SKM-1 (cell line): ENCODE measurements around the gene MVB12A.

Experiments used
- DNase-seq: peaks from one replicate; lab custom pipeline; 2025; ENCODE audit not compliant: unreplicated experiment; lab: John Stamatoyannopoulos, UW

The MVB12A gene

DNA sequence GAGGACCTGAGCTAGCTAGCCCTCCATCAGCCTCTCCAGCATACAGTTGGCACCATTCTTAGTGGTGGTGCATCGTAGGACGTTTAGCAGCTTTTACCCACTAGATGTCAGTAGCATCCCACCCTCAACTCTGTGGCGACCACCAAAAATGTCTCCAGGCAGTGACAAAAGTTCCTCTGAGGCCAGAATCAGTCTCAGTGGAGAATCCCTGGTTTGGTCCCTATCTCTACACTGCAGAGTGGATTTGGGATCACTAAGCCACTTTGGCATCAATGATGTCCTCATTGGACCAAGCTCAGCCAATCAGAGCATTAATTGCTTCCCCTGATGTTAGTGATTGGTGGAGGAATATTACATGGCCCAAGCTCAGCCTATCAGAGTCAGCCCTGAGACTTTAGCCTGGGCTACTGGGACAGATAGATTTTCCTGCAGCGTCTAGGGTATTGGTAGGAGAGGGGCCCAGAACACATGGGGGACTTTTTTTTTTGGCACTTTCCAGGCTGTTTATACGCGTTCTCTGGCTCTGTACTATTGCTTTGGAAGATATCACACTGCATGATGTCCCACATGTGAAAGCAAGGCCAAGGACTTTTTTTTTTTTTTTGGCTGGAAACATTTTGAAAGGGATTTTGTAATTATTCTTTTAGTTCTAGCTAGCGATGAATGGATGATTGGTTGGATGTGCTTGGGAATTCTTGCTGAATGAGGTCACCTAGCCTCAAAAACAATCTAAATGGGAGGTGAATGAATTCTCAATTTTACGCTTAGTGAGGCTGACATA is 21.6 kb downstream of the MVB12A start:
- peak; percentile 20 for DNase-seq

DNA sequence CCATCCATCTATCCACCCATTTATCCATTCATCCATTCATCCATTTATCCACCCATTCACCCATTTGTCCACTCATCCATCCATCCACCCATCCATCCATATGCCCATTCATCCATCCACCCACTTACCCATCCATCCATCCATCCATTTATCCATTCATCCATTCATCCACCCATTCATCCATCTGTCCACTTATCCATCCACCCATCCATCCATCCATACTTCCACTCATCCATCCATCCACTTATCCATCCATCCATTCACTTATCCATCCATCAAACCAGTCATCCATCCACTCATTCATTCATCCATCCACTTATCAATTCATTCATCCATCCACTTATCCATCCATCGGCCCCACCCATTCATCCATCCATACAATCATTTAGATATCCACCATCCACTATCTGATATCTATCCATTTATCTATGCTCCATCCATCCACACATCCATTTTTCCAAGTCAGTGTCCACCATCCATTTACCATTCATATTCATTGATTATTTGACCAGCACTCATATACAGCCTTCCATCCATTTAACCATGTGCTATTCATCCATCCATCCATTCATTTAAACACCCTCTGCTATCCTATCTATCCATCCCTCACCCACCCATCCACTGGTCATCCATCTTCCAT is 25.8 kb downstream of the MVB12A start:
- no peak for DNase-seq

DNA sequence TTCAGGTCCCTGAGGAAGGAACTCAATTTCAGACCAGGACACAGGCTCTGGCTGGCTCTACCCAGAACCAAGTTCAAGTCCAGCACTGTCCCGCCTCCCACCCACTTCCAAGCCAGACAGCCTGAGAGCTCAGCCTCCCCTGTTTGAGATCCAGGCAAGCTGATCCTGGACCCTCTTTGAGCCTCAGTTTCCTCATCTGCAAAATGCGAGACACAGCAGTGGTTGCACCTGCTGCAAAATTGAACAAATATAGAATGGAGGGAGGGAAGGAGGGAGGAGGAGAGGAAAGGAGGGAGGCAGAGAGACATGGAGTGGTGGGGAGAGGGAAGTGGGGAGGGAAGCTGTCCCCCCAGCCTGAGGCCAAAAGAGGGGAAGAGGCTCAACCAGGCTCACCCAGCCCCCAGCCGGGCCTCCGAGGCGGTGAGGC is 27.9 kb downstream of the MVB12A start:
- DNase-seq, result no peak

DNA sequence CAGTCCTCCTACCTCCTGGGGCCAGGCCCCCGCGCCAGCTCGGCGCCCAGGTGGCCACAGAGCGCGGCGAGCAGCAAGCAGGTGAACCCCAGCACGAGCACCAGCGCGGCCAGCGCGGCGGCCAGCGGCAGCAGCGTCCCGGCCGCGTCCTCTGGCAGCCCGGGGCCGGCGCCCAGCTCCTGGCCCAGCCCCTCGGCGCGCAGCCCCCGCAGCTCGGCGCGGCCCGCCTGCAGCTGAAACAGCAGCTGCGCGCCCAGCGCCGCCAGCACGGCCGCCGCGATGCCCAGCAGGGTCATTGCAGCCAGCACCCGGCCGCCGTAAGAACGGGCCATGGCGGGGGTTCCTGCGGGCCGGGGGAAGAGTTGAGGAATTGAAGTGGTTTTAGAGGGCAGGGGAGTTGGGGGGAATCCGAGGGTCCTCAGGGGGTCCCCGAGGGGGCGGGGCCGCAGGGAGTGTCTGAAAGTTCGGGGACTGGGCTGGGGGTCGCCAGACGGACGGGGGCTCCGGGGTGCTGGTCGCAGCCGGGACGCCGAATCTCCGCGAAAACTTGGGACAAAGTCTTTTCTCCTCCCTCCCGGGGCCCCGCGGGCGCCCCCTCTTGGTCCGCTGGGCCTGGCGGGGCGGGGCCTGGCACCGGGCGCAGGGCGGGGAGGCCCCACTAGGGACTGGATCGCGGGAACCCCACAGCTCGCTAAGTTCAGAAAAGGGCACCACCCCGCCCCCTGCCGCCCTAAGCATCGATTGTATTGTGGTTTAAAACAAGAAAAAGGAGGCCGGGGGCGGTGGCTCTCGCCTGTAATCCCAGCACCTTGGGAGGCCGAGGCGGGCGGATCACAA is 28.5 kb downstream of the MVB12A start, which contains the start of gene TMEM221:
Gene TMEM221, minus strand, starts transcription at position 538 of the 837 bp plus-strand sequence. Its CDS starts 206 bp downstream, at position 332.
- DNase-seq, result no peak

DNA sequence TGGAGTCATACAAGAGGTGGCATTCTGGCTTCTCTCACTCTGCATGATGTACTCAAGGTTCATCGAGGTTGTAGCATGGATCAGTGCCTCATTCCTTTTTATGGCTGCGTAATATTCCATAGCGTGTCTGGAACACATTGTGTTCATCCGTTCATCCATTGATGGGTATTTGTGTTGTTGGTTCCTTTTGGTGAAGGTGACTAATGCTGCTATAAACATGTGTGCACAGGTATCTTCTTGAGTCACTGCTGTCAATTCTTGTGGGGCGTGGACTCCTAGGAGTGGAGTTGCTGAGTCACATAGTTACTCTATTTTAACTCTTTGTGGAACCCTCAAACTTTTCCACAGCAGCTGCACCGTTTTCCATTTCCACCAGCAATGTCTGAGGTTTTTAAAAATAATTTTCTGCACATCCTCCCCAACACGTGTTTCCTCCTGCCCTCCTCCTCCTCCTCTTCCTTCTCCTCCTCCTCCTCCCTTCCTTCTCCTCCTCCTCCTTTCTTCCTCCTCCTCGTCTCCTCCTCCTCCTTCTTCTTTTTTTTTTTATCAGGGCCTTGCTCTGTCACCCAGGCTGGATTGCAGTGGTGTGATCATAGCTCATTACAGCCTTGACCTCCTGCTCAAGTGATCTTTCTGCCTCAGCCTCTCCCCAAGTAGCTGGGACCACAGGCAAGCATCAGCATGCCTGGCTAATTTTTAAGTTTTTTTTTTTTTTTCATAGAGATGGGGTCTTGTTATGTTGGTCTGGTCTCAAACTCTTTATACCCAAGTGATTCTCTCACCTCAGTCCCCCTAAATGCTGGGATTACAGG is 30.6 kb downstream of the MVB12A start:
- DNase-seq, result no peak

DNA sequence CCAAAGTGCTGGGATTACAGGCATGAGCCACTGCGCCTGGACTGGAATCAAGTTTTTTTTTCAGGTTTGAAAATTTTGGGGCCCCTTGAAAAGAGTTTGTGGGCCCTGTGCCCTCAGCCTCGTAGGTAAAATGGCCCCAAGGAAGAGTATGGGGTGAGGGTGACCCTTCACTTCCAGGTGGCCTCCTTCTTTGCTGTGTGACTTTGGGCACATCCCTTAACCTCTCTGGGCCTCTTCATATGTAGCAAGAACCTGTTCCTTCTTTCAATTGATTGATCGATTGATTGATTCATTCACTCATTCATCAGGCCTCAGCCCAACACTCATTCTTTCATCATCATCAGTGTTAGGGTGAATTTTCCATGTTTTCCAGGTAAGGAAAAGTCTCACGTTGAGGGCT is 32.0 kb downstream of the MVB12A start:
- no peak for DNase-seq

DNA sequence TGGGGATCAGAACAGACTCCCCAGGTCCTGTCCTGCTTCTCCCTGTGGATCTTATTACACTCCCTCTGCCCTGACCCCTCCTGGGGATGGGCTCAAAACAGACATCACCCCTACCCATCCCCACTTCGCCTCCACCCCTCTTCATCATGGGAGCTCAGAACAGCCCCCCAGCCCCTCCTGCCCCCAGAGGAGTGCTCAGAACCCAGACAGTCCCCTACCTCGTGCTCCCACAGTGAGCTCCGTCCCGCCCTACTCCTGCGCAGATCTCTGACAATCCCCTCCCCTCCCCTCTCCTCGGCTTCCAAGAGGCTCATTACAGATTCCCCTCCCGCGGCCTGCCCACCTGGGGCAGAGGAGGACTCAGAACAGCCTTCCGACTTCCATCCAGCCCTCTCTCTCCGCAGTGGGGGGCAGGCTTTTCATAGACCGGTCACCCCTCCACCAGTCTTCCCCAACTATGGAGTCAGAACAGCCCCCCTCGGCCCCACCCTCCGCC is 34.8 kb downstream of the MVB12A start:
- DNase-seq, result no peak

DNA sequence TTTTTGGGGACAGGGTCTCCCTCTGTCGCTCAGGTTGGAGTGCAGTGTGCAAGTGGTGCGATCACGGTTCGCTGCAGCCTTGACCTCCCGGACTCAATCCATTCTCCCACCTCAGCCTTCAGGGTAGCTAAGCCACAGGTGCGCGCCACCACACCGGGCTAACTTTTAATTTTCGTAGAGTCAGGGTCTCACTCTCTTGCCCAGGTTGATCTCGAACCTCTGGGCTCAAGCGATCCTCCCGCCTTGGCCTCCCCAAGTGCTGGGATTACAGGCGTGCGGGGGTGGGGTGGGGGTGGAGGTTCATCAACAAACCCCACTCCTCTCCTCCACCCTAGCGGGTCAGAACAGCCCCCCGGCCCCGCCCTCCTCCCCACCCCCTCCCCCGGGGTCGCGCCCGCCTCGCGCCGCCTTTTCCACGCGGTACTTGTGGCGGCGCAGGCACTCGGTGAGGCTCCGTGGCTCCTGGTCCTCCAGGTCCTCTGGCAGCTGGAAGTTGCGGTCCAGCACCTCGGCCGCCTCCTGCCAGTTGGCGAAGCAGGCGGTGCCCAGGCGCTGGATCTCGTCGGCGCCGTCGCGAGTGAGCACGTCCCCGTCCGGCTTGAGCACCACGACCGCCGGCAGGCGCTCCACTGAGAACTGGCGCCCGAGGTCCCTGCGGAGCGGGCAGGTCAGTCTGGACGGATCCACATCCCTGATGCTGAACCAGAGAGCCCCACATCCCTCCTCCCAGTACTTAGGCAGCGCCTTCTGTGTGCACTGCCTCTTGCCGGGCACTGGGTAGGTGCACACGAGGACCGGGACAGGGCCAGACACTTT is 35.7 kb downstream of the MVB12A start:
- DNase-seq, result no peak

DNA sequence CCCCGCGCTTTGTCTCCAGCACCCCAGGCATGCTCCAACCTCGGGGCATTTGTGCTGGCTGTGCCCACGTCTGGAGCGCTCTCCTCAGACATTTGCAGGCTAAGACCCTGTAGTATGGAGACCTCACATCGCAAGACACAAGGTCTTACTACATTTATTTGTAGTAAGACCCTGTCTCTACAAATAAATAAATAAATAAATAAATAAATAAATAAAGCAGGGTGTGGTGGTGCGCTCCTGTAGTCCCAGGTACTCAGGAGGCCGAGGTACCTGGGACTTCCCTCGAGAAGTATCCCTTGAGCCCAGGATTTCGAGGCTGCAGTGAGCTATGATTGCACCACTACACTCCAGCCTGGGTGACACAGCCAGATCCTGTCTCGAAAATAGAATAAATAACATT is 36.3 kb downstream of the MVB12A start:
- no peak for DNase-seq

DNA sequence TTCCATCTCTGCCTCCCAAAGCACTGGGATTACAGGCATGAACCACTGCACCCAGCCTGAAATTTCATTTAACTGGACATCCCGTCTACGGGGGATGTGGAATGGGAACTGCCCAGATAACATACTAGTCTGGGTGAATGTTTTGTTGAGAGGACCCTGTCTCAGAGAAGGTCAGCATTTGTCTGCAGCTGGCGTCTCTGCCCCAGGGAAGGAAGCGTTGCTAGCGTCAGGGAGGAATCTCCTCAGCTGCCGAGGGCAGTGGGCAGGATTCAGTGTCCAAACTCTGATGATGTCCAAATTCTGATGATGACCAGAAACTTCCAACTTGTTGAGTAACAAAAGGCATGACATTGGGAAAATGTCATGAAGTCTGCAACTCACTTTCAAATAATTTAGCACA is 37.8 kb downstream of the MVB12A start:
- no peak for DNase-seq

DNA sequence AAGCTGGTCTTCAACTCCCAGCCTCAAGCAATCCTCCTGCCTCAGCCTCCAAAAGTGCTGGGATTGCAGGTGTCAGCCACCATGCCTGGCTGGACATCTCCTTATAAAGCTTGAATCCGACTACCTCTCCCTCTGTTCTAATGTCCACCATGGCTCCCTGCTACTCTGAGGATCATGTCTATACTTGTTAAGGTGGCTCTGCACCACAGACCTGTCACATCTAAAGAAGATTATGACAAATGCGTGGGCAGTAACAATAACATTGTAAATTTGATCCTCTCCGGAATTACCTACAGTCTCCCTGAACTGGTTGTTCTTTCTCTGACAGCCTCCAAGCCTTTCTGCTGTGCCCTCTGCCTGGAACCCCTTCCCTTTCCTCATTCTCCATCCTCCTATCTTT is 39.1 kb downstream of the MVB12A start:
- DNase-seq, result no peak

DNA sequence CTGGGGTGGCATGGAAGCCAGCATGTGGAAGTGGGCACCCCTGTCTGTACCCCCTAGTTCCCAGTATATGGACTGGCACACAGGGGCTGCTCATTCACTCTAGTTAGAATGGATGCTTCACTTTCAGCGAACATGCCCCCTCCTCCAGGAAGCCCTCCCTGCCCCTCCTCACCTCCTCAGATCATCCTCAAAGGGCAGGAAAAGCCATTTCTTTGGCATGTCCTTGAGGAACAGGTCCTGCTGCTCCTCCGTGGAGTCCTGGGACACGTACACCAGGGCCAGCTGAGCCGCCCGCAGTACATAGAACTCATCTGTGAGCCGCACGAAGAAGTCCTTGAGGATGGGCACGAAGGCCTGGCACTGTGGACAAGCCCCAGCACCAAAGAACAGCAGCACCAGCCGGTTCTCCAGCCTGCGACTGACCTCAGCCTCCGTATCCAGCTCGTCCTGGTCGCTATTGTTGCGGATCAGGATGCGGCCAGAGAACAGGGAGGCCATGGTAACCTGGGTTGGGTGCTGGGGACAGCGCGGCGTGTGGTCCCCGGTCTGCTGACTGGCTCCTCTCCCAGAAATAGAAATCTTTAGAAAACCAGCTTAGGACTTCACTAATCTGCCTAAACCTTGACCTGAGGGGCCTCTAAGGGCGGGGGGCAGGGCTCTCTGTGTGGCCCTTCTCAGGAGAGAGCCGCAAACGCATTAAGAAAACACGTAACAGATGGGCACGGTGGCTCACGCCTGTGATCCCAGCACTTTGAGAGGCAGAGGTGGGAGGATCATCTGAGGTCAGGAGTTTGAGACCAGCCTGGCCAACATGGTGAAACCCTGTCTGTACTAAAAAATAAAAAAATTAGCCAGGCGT is 40.8 kb downstream of the MVB12A start, which contains the start of gene NXNL1:
Gene NXNL1, minus strand, starts transcription at position 555 of the 859 bp plus-strand sequence. Its CDS starts 57 bp downstream, at position 498.
- DNase-seq, result no peak

DNA sequence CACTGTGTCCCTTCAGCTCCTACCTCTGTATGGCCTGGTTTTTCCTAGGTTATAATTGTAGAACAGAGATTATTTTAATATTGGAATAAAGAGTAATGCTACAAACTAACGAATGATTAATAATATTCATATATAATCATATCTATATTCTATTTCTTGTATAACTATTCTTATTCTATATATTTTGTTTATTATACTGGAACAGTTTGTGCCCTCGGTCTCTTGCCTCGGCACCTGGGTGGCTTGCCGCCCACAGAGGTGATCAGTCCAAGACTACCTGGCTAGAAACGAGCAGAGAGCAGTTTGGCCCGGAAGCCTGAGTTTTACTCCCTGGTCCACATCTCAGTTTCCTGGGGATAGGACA is 46.6 kb downstream of the MVB12A start:
- no peak for DNase-seq

DNA sequence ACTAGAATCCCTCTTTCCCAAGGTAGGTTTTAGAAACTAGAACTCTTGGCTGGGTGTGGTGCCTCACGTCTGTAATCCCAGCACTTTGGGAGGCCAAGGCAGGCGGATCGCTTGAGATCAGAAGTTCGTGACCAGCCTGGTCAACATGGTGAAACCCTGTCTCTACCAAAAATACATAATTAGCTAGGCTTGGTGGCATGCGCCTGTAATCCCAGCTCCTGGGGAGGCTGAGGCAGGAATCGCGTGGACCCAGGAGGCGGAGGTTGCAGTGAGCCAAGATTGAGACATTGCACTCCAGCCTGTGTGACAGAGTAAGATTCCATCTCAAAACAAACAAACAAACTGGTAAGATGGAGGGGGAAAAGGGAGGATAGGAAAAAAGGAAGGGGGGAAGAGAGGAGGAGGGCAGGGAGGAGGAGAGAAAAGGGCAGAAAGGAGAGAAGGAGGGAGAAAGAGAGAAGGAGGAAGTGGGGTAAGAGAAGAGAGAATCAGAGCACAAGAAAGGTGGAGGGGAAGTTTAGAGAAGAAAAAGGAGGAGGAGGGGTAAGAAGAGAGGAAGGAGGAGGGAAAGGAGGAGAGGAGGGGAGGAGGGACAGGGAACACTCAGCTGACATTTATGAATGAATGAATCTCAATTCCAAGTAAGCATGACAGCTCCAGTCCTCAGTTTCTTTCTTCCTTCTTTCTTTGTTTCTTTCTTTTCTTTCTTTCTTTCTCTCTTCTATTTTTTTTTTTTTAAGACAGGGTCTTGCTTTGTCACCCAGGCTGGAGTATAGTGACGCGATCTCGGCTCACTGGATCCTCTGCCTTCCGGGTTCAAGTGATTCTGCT is 47.8 kb downstream of the MVB12A start:
- DNase-seq, result no peak

DNA sequence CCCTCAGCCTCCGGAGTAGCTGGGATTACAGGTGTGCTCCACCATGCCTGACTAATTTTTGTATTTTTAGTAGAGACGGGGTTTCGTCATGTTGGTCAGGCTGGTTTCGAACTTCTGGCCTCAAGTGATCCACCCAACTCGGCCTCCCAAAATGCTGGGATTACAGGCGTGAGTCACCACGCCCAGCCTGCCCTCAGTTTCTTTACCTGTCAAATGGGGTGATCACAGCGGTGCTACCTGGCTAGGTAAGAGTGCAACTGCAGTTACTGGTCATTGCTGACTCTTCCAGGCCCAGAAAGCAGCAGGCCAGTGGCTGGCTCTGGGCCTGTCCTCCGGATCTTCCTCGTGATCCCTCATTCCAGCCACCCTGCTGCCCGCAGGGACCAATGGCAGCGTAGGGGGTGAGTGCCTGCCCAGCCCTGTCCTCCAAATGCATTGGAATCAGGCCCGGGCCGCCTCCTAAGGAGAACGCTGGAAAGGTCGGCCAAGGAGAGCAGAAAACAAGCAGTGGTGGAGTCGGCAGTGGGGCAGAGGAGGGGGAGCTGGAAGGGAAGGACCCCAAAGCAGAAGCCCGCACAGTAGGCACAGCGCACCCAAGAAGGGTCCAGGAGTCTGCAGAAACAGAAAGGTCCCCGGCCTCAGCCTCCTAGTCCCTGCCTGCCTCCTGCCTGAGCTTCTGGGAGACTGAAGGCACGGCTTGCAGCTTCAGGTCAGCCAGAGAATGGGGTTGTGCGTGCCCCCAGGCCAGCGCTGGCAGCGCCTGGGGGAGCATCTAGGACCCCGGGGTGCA is 48.6 kb downstream of the MVB12A start:
- no peak for DNase-seq

DNA sequence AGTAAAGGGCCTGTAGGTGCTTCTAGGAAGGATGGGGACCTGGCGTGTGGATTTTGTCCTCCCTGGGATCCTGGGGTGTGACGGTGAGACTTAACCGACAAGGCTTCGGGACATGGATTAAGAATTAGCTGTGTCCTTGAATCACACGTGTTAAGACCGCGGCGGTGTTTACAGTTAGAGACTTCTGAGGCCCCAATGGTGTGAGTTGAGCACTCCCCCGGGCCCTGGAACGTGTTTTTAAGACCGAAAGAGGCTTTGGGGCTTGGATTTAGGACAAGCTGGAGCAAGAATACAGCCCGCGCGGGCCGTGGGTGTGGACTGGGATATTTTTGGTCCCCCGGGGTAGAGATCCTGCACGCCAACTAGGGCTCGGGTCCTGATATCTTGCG is 49.2 kb downstream of the MVB12A start:
- no peak for DNase-seq

DNA sequence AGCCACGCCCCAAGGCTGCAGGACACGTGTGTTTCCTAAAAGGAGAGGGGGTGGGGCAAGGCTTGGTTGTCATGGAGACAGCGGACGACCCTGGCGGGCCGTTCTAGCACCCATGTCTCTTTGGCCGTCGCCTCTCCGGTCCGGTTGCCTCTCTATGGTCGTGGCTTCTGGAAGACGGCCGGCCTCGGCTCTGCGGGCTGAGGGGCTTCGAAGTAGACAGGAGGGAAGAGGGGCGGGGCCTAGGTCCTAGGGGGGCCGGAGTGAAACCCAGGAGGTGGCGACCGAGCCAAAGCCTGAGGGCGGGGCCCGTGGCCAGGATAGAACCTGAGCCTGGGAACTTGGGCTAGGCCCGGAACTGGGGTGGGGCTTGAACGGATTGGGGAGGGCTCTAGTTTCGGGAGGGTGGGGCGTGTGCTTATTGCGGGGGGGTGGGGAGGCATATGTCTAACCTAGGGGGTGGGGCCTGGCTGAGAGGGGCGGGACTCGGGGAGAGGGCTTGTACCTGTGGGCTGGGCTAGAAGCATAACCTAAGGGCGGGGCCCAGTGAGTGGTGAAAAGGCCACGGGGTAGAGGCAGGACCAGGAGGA is 49.7 kb downstream of the MVB12A start:
- peak; percentile 96 for DNase-seq
